Epidermal melanocyte (primary cell): ENCODE results near the gene AK8.
"Not testable (repeated sequence)": the region's sequence is repeated elsewhere in the genome, so short reads cannot be mapped to it uniquely, and the experiment has no call there.

Experiments used
- DNase-seq: peaks from one replicate; pipeline ENCODE4 v3.0.0; 2011; ENCODE audit warnings: low spot score; ENCODE audit not compliant: insufficient read length

The AK8 gene

GRCh38 chr9:132721661-132722060 is 156.4 kb downstream of the AK8 start:
- DNase-seq = no peak

GRCh38 chr9:132718381-132718928 is 159.6 kb downstream of the AK8 start:
- DNase-seq = not testable (repeated sequence)

GRCh38 chr9:132717326-132717945 is 160.6 kb downstream of the AK8 start:
- no peak for DNase-seq

GRCh38 chr9:132716007-132716406 is 162.1 kb downstream of the AK8 start:
- DNase-seq = no peak

- no peak for DNase-seq
These were observed 165.3 kb downstream of the AK8 start for GRCh38 chr9:132712753-132713152.

GRCh38 chr9:132711846-132712245 is 166.2 kb downstream of the AK8 start:
- no peak for DNase-seq

- not testable (repeated sequence) for DNase-seq
These were observed 166.9 kb downstream of the AK8 start for GRCh38 chr9:132711152-132711551.

- no peak for DNase-seq
These were observed 167.8 kb downstream of the AK8 start for GRCh38 chr9:132710333-132710732.

GRCh38 chr9:132708769-132709430 is 169.2 kb downstream of the AK8 start:
- no peak for DNase-seq

- DNase-seq = no peak
These were observed 169.8 kb downstream of the AK8 start for GRCh38 chr9:132708239-132708638.

- DNase-seq = no peak
These were observed 174.7 kb downstream of the AK8 start for GRCh38 chr9:132703336-132703735.

- DNase-seq = no peak
These were observed 175.8 kb downstream of the AK8 start for GRCh38 chr9:132702254-132702653.

- no peak for DNase-seq
These were observed 178.1 kb downstream of the AK8 start for GRCh38 chr9:132699956-132700355.

- DNase-seq = no peak
These were observed 179.1 kb downstream of the AK8 start for GRCh38 chr9:132698989-132699388.

GRCh38 chr9:132697230-132697629 is 180.9 kb downstream of the AK8 start:
- DNase-seq = no peak

GRCh38 chr9:132694144-132694543 is 183.9 kb downstream of the AK8 start:
- no peak for DNase-seq

- no peak for DNase-seq
These were observed 187.4 kb downstream of the AK8 start for GRCh38 chr9:132690696-132691095.

- no peak for DNase-seq
These were observed 194.2 kb downstream of the AK8 start for GRCh38 chr9:132683873-132684272.

GRCh38 chr9:132681561-132681960 is 196.5 kb downstream of the AK8 start:
- DNase-seq = no peak

- DNase-seq = no peak
These were observed 198.0 kb downstream of the AK8 start for GRCh38 chr9:132679946-132680625.

- no peak for DNase-seq
These were observed 200.1 kb downstream of the AK8 start for GRCh38 chr9:132677976-132678375.
